GM13976 (cell line): ENCODE measurements around the gene CREM.
"Not testable (repeated sequence)": the region's sequence is repeated elsewhere in the genome, so short reads cannot be mapped to it uniquely, and the experiment has no call there.

Experiments
- DNase-seq: peaks from one replicate; pipeline ENCODE4 v3.0.0; 2012; ENCODE audit warnings: low spot score
- in situ Hi-C: fragments of 300-500 bp; cut with MboI; formaldehyde crosslinking; loops from one replicate; pipeline ENCODE4 v1.12.0; 2022; ENCODE audit warnings: low sequenced_read_pairs, mixed read lengths, inconsistent platforms; ENCODE audit not compliant: unreplicated experiment
- TF ChIP-seq, protein P1 (sequence below): IDR thresholded peaks from 2 replicates; pipeline ENCODE4 v1.5.1; 2012; ENCODE audit warnings: borderline replicate concordance, mild to moderate bottlenecking; ENCODE audit not compliant: insufficient read depth; ENCODE audit errors: extremely low read depth, missing control alignments, control extremely low read depth

CREM gene

DNA sequence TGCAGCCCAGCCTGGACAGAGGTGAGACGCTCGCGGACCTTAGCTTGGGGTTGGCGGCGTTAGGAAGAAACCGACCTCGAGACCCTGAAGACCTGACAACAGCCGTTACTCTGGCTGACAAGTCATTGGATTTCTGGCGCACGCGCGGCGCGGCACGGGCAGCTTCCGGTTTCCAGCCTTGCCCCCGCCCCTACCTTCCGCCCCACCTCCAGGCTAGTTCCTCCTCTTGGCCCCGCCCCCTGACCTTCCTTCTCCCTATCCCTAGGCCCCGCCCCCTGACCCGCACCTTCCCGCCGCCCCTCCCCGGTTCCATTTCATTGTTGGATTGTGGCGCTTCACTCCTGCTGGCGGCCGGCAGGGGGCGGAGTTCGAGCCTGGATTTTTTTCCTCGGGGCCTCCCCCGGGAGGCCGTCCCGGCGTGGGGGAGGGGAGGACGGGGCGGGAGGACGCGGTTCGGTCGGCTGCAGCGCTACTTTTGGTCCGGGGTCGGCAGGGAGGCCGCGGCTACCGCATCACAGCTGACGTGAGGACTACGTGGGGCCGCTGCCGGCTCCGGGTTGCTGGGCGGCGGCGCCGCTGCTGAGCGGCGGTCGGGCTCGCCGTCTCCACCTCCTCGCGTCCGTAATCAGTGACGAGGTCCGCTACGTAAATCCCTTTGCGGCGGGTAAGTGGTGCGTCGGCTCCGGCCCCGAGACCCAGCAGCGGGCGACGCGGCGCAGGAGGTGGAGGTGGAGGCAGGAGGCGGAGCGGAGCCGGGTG lies at the start of gene CREM:
TSS of gene CREM (plus strand) at position 317 of the 759 bp plus-strand sequence. CDS start 10,990 bp downstream, outside the sequence.
- in situ Hi-C loops = loop anchor here (5.0 kb wide), 1 partner anchor 86 kb away; no protein-coding TSS in a partner anchor
- TF ChIP-seq, protein P1, sequence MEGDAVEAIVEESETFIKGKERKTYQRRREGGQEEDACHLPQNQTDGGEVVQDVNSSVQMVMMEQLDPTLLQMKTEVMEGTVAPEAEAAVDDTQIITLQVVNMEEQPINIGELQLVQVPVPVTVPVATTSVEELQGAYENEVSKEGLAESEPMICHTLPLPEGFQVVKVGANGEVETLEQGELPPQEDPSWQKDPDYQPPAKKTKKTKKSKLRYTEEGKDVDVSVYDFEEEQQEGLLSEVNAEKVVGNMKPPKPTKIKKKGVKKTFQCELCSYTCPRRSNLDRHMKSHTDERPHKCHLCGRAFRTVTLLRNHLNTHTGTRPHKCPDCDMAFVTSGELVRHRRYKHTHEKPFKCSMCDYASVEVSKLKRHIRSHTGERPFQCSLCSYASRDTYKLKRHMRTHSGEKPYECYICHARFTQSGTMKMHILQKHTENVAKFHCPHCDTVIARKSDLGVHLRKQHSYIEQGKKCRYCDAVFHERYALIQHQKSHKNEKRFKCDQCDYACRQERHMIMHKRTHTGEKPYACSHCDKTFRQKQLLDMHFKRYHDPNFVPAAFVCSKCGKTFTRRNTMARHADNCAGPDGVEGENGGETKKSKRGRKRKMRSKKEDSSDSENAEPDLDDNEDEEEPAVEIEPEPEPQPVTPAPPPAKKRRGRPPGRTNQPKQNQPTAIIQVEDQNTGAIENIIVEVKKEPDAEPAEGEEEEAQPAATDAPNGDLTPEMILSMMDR = peak; percentile 70
- DNase-seq = peak; percentile 98

DNA sequence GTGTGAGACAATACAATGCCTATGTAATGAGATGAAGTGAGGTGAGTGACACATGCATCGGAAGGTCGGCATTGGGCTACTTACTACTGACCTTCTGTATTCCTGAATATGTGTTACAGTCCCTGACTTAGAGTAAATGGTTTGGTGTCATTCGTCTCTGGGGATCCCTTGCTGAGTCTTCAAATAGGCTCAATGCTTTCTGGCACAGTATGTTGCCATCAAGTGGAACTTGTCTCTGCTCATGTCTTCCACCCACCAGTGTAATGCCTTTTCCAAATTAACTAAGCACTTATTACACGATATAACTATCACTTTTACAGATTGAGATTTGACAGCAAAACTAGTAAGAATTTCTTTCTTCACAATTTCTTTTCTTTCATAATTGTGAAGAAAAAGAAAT lies 47.4 kb upstream of the CREM start:
- no peak for DNase-seq
- in situ Hi-C loops = no loop called here
- TF ChIP-seq, protein P1 = no peak

DNA sequence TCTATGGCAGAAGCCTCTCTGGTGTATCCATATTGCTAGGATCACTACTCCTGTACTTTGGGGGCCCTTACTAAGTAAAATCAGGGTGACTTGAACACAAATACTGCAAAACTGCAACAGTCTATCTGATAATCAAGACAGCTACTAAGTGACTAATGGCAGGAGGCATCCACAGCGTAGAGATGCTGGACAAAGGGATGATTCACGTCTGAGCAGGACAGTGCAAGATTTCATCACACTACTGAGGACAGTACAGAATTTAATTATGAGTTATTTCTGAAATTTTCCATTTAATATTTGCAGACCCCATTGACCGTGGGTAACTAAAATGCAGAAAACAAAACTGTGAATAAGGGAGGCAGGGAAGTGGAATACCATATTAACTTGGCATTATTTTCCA lies 46.9 kb upstream of the CREM start:
- TF ChIP-seq, protein P1 = no peak
- DNase-seq = no peak
- in situ Hi-C loops = no loop called here

DNA sequence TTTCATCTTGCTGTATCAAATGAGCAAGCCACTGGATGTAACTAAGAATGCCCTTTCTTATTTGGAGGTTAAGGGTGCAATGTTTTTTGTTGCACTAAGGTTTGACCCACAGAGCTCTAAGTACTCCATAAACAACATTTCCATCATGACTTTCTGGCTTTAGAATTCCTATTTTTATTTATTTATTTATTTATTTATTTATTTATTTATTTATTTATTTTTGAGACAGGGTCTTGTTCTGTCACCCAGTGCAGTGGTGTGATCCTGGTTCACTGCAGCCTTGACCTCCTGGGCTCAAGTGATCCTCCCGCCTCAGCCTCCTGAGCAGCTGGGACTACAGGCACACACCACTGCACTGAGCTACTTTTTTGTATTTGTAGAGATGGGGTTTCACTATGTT lies 46.4 kb upstream of the CREM start:
- in situ Hi-C loops, DNase-seq: not testable (repeated sequence)

DNA sequence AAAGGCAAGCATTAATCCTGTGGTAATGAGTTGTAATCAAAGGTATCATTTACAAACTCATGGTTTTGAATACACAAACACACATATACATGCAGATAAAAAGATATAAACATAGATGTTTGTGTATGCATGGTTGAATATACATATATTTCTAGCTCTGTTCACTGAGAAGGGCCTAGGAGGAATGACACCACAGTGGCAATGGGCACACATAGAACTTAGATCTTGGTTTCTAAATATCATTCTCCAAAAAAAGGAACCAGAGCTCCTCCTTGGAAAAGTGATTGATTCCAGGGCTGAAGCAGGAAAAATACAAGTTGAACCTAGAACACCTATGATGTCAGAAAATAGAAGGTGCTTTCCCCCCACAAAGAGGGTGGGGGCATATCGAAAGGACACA lies 43.4 kb upstream of the CREM start:
- DNase-seq = no peak
- TF ChIP-seq, protein P1 = no peak
- in situ Hi-C loops = no loop called here

DNA sequence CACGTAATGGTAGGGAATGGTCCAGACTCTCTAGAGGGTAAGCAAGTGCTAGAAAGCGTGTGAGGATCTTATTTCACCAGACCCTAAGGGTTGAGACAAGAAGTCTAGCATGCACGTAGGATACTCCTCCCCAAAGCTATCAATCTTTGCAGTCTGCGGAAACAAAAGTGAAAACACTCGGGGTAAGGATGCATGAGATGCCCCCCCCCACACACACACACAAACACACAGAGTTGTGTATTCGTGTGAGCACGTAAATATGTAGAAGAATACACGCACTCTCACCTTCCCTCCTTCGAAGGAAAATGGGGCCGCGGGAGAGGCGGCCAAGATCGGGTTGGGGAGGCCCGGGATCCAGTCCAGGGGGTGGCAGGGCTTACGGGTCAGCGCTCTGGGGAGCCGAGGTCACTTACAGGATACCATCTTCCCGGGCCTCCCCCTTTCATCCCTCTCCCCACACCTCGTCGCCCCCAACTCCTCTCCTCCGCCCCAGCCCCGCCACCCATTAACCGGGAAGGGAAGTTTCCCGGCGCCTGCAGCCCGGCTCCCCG lies 37.0 kb upstream of the CREM start:
- TF ChIP-seq, protein P1 = no peak
- in situ Hi-C loops = no loop called here

More for the DNA sequence above, 37.0 kb upstream of the CREM start:
- peak; percentile 60 for DNase-seq
